PC-9 (cell line): ENCODE results near the gene STAT5B. TPM values are rescaled to one million over a fixed set of nuclear protein-coding genes. Genes with fewer than 3 reads are reported as not detected.
A peak's percentile ranks its signal among the peaks of the same experiment; 100 is the strongest.

Experiments used
- BruUV-seq: library from RNA; stranded (reverse); fragments of 400-500 nt; replicated peaks from 2 replicates; lab custom pipeline; 2021; lab: Mats Ljungman, UMichigan
- CTCF ChIA-PET: fragments of 300-600 bp; sonication (Branson Sonifier 250); formaldehyde crosslinking; loops from one replicate; lab custom pipeline; 2022; ENCODE audit warnings: antibody characterized with exemption; lab: Charles Lee
- POLR2A ChIA-PET: fragments of 300-600 bp; sonication (Branson Sonifier 250); formaldehyde crosslinking; loops from one replicate; lab custom pipeline; 2022; ENCODE audit warnings: antibody characterized with exemption; ENCODE audit not compliant: unreplicated experiment; lab: Charles Lee
- DNase-seq, 2 experiments: peaks; one replicate each; pipeline versions ENCODE4 v3.0.0 to v3.0.0-alpha.2; 2015 to 2022; ENCODE audit warnings: mixed read lengths in 1 of 2
- H2AFZ ChIP-seq: fragments of 200-600 bp; sonication (generic); 2 replicates; pipeline ENCODE4 v1.8.1; 2017; ENCODE audit warnings: antibody characterized with exemption
- H3F3A ChIP-seq: fragments of 200-600 bp; sonication (generic); 2 replicates; pipeline ENCODE4 v1.8.1; 2017; ENCODE audit warnings: antibody characterized with exemption, mild to moderate bottlenecking, low read depth; ENCODE audit not compliant: insufficient read depth
- H3K27ac ChIP-seq: fragments of 200-600 bp; sonication (generic); 2 replicates; pipeline ENCODE4 v1.6.1; 2016; ENCODE audit warnings: mixed run types
- H3K27me3 ChIP-seq: fragments of 200-600 bp; sonication (generic); 2 replicates; pipeline ENCODE4 v1.6.1; 2016; ENCODE audit warnings: low read depth, mixed run types; ENCODE audit not compliant: insufficient read depth
- H3K36me3 ChIP-seq: fragments of 200-600 bp; sonication (generic); 2 replicates; pipeline ENCODE4 v1.6.1; 2016; ENCODE audit warnings: low read depth, mixed run types
- H3K4me1 ChIP-seq: fragments of 200-600 bp; sonication (generic); replicated peaks from 2 replicates; pipeline ENCODE4 v1.6.1; 2016; ENCODE audit warnings: mixed run types; ENCODE audit not compliant: insufficient read depth
- H3K4me2 ChIP-seq: fragments of 200-600 bp; sonication (generic); 2 replicates; pipeline ENCODE4 v1.6.1; 2017; ENCODE audit warnings: mixed run types
- H3K4me3 ChIP-seq: fragments of 200-600 bp; sonication (generic); 2 replicates; pipeline ENCODE4 v1.6.1; 2016; ENCODE audit warnings: mixed run types
- H3K79me2 ChIP-seq: fragments of 200-600 bp; sonication (generic); 2 replicates; pipeline ENCODE4 v1.6.1; 2017; ENCODE audit warnings: low read depth, mixed run types
- H3K9me2 ChIP-seq: fragments of 200-600 bp; sonication (generic); 2 replicates; pipeline ENCODE4 v1.8.1; 2017; ENCODE audit warnings: mild to moderate bottlenecking; ENCODE audit not compliant: insufficient read depth
- H3K9me3 ChIP-seq: fragments of 200-600 bp; sonication (generic); 2 replicates; pipeline ENCODE4 v1.8.1; 2016; ENCODE audit warnings: low read depth; ENCODE audit not compliant: insufficient read depth
- H4K20me1 ChIP-seq: fragments of 200-600 bp; sonication (generic); 2 replicates; pipeline ENCODE4 v1.8.1; 2017; ENCODE audit not compliant: insufficient read depth
- CTCF ChIP-seq: fragments of 200-600 bp; sonication (generic); conservative IDR thresholded peaks from 2 replicates; pipeline ENCODE4 v1.6.1; 2017; ENCODE audit warnings: mixed run types, antibody characterized with exemption, mild to moderate bottlenecking, moderate library complexity
- EZH2 ChIP-seq: fragments of 200-600 bp; sonication (generic); IDR thresholded peaks from 2 replicates; pipeline ENCODE4 v1.8.0; 2017; ENCODE audit warnings: antibody characterized with exemption, low read depth
- intact Hi-C: fragments of 100-400 bp; cut with micrococcal nuclease; formaldehyde crosslinking; loops from one replicate; pipeline ENCODE4 v1.10.0; 2022; ENCODE audit not compliant: unreplicated experiment
- total RNA-seq: library from RNA; stranded (reverse); gene quantifications from 2 replicates; pipeline ENCODE4 v1.2.3, GENCODE V29; 2021

The STAT5B gene
- total RNA-seq, 1 experiment from 2014 or later, result 19.5 TPM

DNA sequence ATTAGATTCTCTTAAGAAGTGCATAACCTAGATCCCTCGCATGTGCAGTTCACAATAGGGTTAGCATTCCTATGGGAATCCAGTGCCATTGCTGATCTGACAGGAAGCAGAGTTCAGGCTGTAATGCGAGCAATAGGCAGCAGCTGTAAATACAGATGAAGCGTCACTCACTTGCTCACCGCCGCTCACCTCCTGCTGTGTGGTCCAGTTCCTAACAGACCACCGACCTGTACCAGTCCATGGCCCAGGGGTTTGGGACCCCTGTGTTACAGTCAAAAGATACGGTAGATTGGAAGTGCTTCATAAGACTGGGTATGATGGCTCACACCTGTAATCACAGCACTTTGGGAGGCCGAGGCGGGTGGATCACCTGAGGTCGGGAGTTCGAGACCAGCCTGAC is 14.9 kb upstream of the STAT5B start:
- Histone ChIP-seq H3K27me3 (peaks cover 34% of the 10 kb centered on the region), H3K4me2 (no peak overlapping the region), H3K9me2 (no peaks in the 10 kb centered on the region), H3K4me1 (no peaks in the 10 kb centered on the region), H3K9me3 (no peaks in the 10 kb centered on the region), H2AFZ (no peak overlapping the region), H3K79me2 (no peaks in the 10 kb centered on the region), H4K20me1 (no peaks in the 10 kb centered on the region), H3K36me3 (no peaks in the 10 kb centered on the region), H3K27ac (no peak overlapping the region), H3K4me3 (no peak overlapping the region), H3F3A (no peaks in the 10 kb centered on the region)
- DNase-seq, result no peak
- POLR2A ChIA-PET, result no interaction called here
- intact Hi-C loops, result no loop called here
- BruUV-seq, result no TSS peak
- TF ChIP-seq CTCF, result no peak
- TF ChIP-seq EZH2, result no peak
- CTCF ChIA-PET, result no interaction called here

GRCh38 chr17:42290577-42290976 is 14.4 kb upstream of the STAT5B start:
- intact Hi-C loops, result no loop called here
- CTCF ChIA-PET, result no interaction called here

DNA sequence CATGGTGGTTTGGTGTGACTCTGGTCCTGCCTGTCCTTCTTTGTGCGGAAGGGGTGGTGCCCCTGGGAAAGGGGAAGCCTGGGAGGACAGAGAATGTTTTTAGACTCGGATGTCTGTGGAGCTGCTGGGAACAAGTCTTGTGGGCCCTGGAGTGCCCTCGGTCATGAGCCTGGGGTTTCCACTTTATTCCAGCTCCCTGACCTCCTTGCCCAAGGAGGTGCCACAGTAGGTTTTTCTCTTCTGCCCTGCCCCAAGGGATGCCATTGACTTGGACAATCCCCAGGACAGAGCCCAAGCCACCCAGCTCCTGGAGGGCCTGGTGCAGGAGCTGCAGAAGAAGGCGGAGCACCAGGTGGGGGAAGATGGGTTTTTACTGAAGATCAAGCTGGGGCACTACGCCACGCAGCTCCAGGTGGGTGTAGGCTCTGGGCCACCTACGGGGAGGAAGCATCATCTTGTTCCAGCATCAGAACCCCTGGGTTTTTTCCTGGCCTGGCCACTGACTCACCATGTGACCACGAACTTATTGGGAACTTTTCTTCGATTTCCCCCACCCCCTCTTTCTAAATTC is 13.5 kb upstream of the STAT5B start:
- Histone ChIP-seq H2AFZ (no peak overlapping the region), H3K27me3 (peaks cover 29% of the 10 kb centered on the region), H3K9me2 (no peaks in the 10 kb centered on the region), H4K20me1 (no peaks in the 10 kb centered on the region), H3K9me3 (no peaks in the 10 kb centered on the region), H3K4me3 (no peak overlapping the region), H3K4me1 (no peaks in the 10 kb centered on the region), H3K36me3 (no peaks in the 10 kb centered on the region), H3F3A (no peaks in the 10 kb centered on the region), H3K4me2 (no peak overlapping the region), H3K27ac (no peak overlapping the region), H3K79me2 (no peaks in the 10 kb centered on the region)
- BruUV-seq, result TSS peak; percentile 46
- no peak for DNase-seq
- CTCF ChIA-PET, result no interaction called here
- intact Hi-C loops, result no loop called here
- TF ChIP-seq EZH2 (no peak), CTCF (no peak)
- POLR2A ChIA-PET, result no interaction called here

More at GRCh38 chr17:42290577-42290976, 14.4 kb upstream of the STAT5B start:
- H3K9me3 ChIP-seq, result no peaks in the 10 kb centered on the region
- no peaks in the 10 kb centered on the region for H3K79me2 ChIP-seq
- H3K4me3 ChIP-seq, result no peak overlapping the region
- TF ChIP-seq EZH2 (no peak), CTCF (no peak)
- H2AFZ ChIP-seq, result no peak overlapping the region
- no peaks in the 10 kb centered on the region for H3K9me2 ChIP-seq
- H3K36me3 ChIP-seq, result no peaks in the 10 kb centered on the region
- H3K27me3 ChIP-seq, result peaks cover 31% of the 10 kb centered on the region
- POLR2A ChIA-PET, result no interaction called here
- no TSS peak for BruUV-seq
- H4K20me1 ChIP-seq, result no peaks in the 10 kb centered on the region
- H3F3A ChIP-seq, result no peaks in the 10 kb centered on the region
- no peaks in the 10 kb centered on the region for H3K4me1 ChIP-seq
- no peak overlapping the region for H3K27ac ChIP-seq
- no peak overlapping the region for H3K4me2 ChIP-seq
- no peak for DNase-seq
